H9 (cell line): ENCODE results near the gene GPC3. TPM values are rescaled to one million over a fixed set of nuclear protein-coding genes. Genes with fewer than 3 reads are reported as not detected.

ENCODE experiments used
- DNase-seq: peaks from one replicate; pipeline ENCODE4 v3.0.0-alpha.2; 2017
- H2AFZ ChIP-seq: one replicate; pipeline ENCODE4 v1.6.1; 2013; ENCODE audit warnings: mild to moderate bottlenecking, low read length, control low read depth, moderate library complexity
- H2AK5ac ChIP-seq: 2 replicates; pipeline ENCODE4 v1.6.1; 2013; ENCODE audit warnings: low read length, control low read depth, mixed read lengths; ENCODE audit not compliant: insufficient read length
- H2BK120ac ChIP-seq: one replicate; pipeline ENCODE4 v1.6.1; 2013; ENCODE audit warnings: low read depth, mild to moderate bottlenecking, low read length, control low read depth, inconsistent platforms; ENCODE audit not compliant: poor library complexity, severe bottlenecking
- H2BK12ac ChIP-seq: 2 replicates; pipeline ENCODE4 v1.6.1; 2013; ENCODE audit warnings: low read length, control low read depth, mixed read lengths, low read depth; ENCODE audit not compliant: insufficient read length
- H2BK15ac ChIP-seq: 2 replicates; pipeline ENCODE4 v1.6.1; 2013; ENCODE audit warnings: low read depth, low read length, control low read depth
- H2BK20ac ChIP-seq: one replicate; pipeline ENCODE4 v1.6.1; 2013; ENCODE audit warnings: low read depth, mild to moderate bottlenecking, low read length, control low read depth, inconsistent platforms; ENCODE audit not compliant: poor library complexity, severe bottlenecking
- H2BK5ac ChIP-seq: 2 replicates; pipeline ENCODE4 v1.6.1; 2013; ENCODE audit warnings: low read length, control low read depth, mixed read lengths; ENCODE audit not compliant: insufficient read length
- H3K14ac ChIP-seq: 2 replicates; pipeline ENCODE4 v1.6.1; 2013; ENCODE audit warnings: low read length, control low read depth; ENCODE audit not compliant: insufficient read depth
- H3K18ac ChIP-seq: 2 replicates; pipeline ENCODE4 v1.6.1; 2013; ENCODE audit warnings: low read depth, mild to moderate bottlenecking, mixed read lengths, low read length, control low read depth; ENCODE audit not compliant: insufficient read length
- H3K23ac ChIP-seq: 2 replicates; pipeline ENCODE4 v1.6.1; 2013; ENCODE audit warnings: low read length, control low read depth, mixed read lengths, low read depth; ENCODE audit not compliant: insufficient read length
- H3K23me2 ChIP-seq: 2 replicates; pipeline ENCODE4 v1.6.1; 2013; ENCODE audit warnings: low read depth, mild to moderate bottlenecking, mixed read lengths, low read length, control low read depth; ENCODE audit not compliant: insufficient read length, poor library complexity, severe bottlenecking
- H3K27ac ChIP-seq: 2 replicates; pipeline ENCODE4 v1.5.1; 2013; ENCODE audit warnings: low read length, control low read depth, mixed read lengths, low read depth; ENCODE audit not compliant: insufficient read length
- H3K27me3 ChIP-seq: 2 replicates; pipeline ENCODE4 v1.6.1; 2013; ENCODE audit warnings: low read length, control low read depth, inconsistent platforms; ENCODE audit not compliant: insufficient read depth
- H3K4ac ChIP-seq: 2 replicates; pipeline ENCODE4 v1.6.1; 2013; ENCODE audit warnings: low read depth, mild to moderate bottlenecking, control low read depth, inconsistent platforms, low read length, moderate library complexity
- H3K4me1 ChIP-seq: 2 replicates; pipeline ENCODE4 v1.6.1; 2013; ENCODE audit warnings: low read length, control low read depth, inconsistent platforms; ENCODE audit not compliant: insufficient read depth
- H3K4me2 ChIP-seq: 2 replicates; pipeline ENCODE4 v1.6.1; 2013; ENCODE audit warnings: low read length, control low read depth, mixed read lengths; ENCODE audit not compliant: insufficient read length, insufficient read depth
- H3K56ac ChIP-seq: 2 replicates; pipeline ENCODE4 v1.6.1; 2013; ENCODE audit warnings: low read depth, mild to moderate bottlenecking, mixed read lengths, low read length, control low read depth; ENCODE audit not compliant: insufficient read length
- H3K79me1 ChIP-seq: 2 replicates; pipeline ENCODE4 v1.6.1; 2013; ENCODE audit warnings: low read depth, mild to moderate bottlenecking, moderate library complexity, low read length, control low read depth, inconsistent platforms; ENCODE audit not compliant: insufficient read depth, poor library complexity, severe bottlenecking
- H3K79me2 ChIP-seq: 2 replicates; pipeline ENCODE4 v1.6.1; 2013; ENCODE audit warnings: low read length, control low read depth, inconsistent platforms; ENCODE audit not compliant: insufficient read depth
- H3K9ac ChIP-seq: 2 replicates; pipeline ENCODE4 v1.6.1; 2013; ENCODE audit warnings: low read length, control low read depth, mixed read lengths; ENCODE audit not compliant: insufficient read length; ENCODE audit errors: extremely low read depth
- H3K9me3 ChIP-seq: one replicate; pipeline ENCODE4 v1.6.1; 2013; ENCODE audit warnings: low read depth, low read length, inconsistent platforms; ENCODE audit not compliant: control insufficient read depth
- H3T11ph ChIP-seq: one replicate; pipeline ENCODE4 v1.6.1; 2013; ENCODE audit warnings: mild to moderate bottlenecking, low read length, control low read depth, inconsistent platforms
- H4K20me1 ChIP-seq: one replicate; pipeline ENCODE4 v1.6.1; 2013; ENCODE audit not compliant: control insufficient read depth, insufficient read length, insufficient read depth
- H4K5ac ChIP-seq: 2 replicates; pipeline ENCODE4 v1.6.1; 2013; ENCODE audit warnings: low read depth, mild to moderate bottlenecking, mixed read lengths, low read length, control low read depth; ENCODE audit not compliant: insufficient read length
- H4K8ac ChIP-seq: replicated peaks from 2 replicates; pipeline ENCODE4 v1.6.1; 2013; ENCODE audit warnings: low read length, control low read depth, mixed read lengths, low read depth; ENCODE audit not compliant: insufficient read length
- H4K91ac ChIP-seq: 2 replicates; pipeline ENCODE4 v1.6.1; 2013; ENCODE audit warnings: low read depth, mild to moderate bottlenecking, moderate library complexity, mixed read lengths, low read length, control low read depth; ENCODE audit not compliant: insufficient read length
- H3K27ac Mint-ChIP-seq, 3 experiments: 2 replicates in 2 of 3; 3 replicates in 1 of 3; pipeline ENCODE4 v1.8.0; 2020 to 2021; ENCODE audit warnings: mixed read lengths in 3 of 3, mild to moderate bottlenecking in 1 of 3, moderate library complexity in 1 of 3
- H3K27me3 Mint-ChIP-seq: 2 replicates; pipeline ENCODE4 v1.8.0; 2021; ENCODE audit warnings: low read depth, mild to moderate bottlenecking, moderate library complexity, mixed read lengths
- H3K36me3 Mint-ChIP-seq, 3 experiments: 2 replicates in 2 of 3; 3 replicates in 1 of 3; pipeline ENCODE4 v1.8.0; 2020 to 2021; ENCODE audit warnings: low read depth in 3 of 3, mixed read lengths in 3 of 3; ENCODE audit not compliant: insufficient read depth in 1 of 3
- H3K4me1 Mint-ChIP-seq, 2 experiments: 2 replicates each; pipeline ENCODE4 v1.8.0; 2020; ENCODE audit warnings: mixed read lengths in 2 of 2
- H3K4me3 Mint-ChIP-seq, 2 experiments: 2 replicates in 1 of 2; 3 replicates in 1 of 2; pipeline ENCODE4 v1.8.0; 2020 to 2021; ENCODE audit warnings: mild to moderate bottlenecking in 2 of 2, mixed read lengths in 2 of 2, moderate library complexity in 1 of 2
- H3K9me3 Mint-ChIP-seq, 2 experiments: 2 replicates in 1 of 2; 3 replicates in 1 of 2; pipeline ENCODE4 v1.8.0; 2020; ENCODE audit warnings: mild to moderate bottlenecking in 2 of 2, mixed read lengths in 2 of 2, moderate library complexity in 1 of 2
- CTCF ChIP-seq: fragments of 200-600 bp; sonication (generic); conservative IDR thresholded peaks from 3 replicates; pipeline ENCODE4 v1.8.0; 2021; ENCODE audit warnings: antibody characterized with exemption, mild to moderate bottlenecking
- WGBS: extraction: QIAGEN DNeasy Blood & Tissue Kit; methylation state at CpG from one replicate; pipeline ENCODE4 v1.1.7; 2013; ENCODE audit warnings: missing lambda C conversion rate, low lambda C conversion rate, mixed read lengths; ENCODE audit not compliant: insufficient read length; ENCODE audit errors: extremely low coverage; 5-methylcytosine and 5-hydroxymethylcytosine counted together
- total RNA-seq: library from RNA; stranded (reverse); gene quantifications from 2 replicates; pipeline ENCODE4 v1.2.1, GENCODE V29; 2021

GPC3 gene
- total RNA-seq, 1 experiment from 2014 or later, result 108 TPM

GRCh38 chrX:133905305-133905704, 80.1 kb downstream of the GPC3 start:
- Histone ChIP-seq H2BK15ac (no peak overlapping the region), H2AFZ (no peak overlapping the region), H3K4me1 (no peaks in the 10 kb centered on the region), H4K8ac (no peak overlapping the region), H4K20me1 (no peaks in the 10 kb centered on the region), H3K18ac (no peak overlapping the region), H3K9me3 (no peaks in the 10 kb centered on the region), H2BK12ac (no peak overlapping the region), H3K9ac (no peak overlapping the region), H3K79me1 (no peaks in the 10 kb centered on the region), H2BK120ac (no peak overlapping the region), H2BK5ac (no peak overlapping the region), H3K56ac (no peak overlapping the region), H4K91ac (no peak overlapping the region), H3K23ac (no peak overlapping the region), H3K27ac (no peak overlapping the region), H3K4ac (no peak overlapping the region), H3K4me2 (no peak overlapping the region), H3K23me2 (no peaks in the 10 kb centered on the region), H2BK20ac (no peak overlapping the region), H3K79me2 (no peaks in the 10 kb centered on the region), H3T11ph (no peak overlapping the region), H3K14ac (no peak overlapping the region), H3K27me3 (no peaks in the 10 kb centered on the region), H2AK5ac (no peak overlapping the region), H4K5ac (no peak overlapping the region)
- no CpG with 5 or more reads among the region's 3 CpGs for WGBS
- Mint-ChIP-seq H3K27me3 (no peaks in the 10 kb centered on the region), H3K4me1 (peaks cover 0 to 10% of the 10 kb centered on the region in 2 experiments; a peak in 2 of 4 replicates), H3K27ac (peak overlapping the region in 1 of 3 experiments; percentile 10; a peak in 1 of 7 replicates), H3K9me3 (no peaks in the 10 kb centered on the region), H3K4me3 (no peak overlapping the region), H3K36me3 (peaks cover 0 to 4% (median 3%) of the 10 kb centered on the region in 3 experiments; a peak in 2 of 7 replicates)
- TF ChIP-seq CTCF, result no peak
- no peak for DNase-seq
